HG03159 (cell line): ENCODE data around the gene SLCO2A1.

ENCODE experiments used
- ATAC-seq: cut with Tn5 transposase; IDR thresholded peaks from one replicate; pipeline ENCODE4 v1.9.1; 2021; ENCODE audit warnings: mild to moderate bottlenecking, moderate library complexity; ENCODE audit not compliant: unreplicated experiment

SLCO2A1 gene

DNA sequence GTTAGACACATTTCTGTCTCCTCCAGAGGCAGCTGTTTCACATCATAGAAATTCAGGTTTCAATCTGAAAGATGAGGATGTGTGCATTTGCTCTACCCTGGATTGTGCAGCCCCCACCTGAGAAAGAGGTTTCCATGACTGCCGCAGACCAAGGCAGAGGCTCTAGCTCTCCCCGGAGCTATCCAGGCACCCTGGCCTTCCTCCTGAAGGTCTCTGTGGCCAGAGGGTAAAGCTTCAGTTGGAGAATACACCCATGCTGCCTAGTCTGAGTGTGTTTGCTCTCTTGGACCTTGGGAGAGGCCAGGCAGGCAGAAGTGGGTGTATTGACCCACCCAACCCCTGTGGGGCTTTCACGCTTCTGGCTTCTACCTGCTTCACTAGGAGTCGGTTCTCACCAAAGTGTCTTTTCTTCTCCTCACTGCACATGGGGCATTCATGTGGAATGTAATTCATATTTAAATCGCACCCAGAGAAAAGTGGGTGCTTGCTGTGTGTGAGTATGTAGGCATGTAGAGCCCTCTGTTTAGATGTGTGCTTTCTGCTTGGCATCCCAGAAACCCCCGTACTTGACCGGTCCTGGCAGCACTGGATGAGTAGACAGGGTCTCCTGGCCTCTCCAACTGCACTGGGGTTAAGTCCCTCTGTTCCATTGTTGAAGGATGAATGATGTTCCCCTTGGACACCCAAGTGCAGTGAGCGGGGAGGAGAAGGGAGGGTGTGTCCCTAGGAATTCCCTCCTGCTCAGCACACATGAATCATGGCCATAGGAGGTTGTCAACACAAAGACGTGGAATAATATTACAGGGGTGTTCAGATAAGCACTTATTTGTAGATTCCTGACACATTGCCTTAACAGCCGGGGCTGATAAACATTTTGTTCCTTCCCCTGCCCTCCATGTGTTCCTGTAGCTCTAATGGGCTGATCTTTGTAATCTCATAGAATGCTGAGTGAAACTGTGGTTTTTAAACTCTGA is 113.8 kb downstream of the SLCO2A1 start:
- no peak for ATAC-seq

GRCh38 chr3:133914839-133915600 is 114.7 kb downstream of the SLCO2A1 start:
- no peak for ATAC-seq

- no peak for ATAC-seq
These were observed 119.3 kb downstream of the SLCO2A1 start for GRCh38 chr3:133910422-133910821.

GRCh38 chr3:133905376-133905775 is 124.3 kb downstream of the SLCO2A1 start:
- ATAC-seq = no peak

- no peak for ATAC-seq
These were observed 127.9 kb downstream of the SLCO2A1 start for GRCh38 chr3:133901847-133902246.

- ATAC-seq = no peak
These were observed 128.6 kb downstream of the SLCO2A1 start for GRCh38 chr3:133901083-133901482.

GRCh38 chr3:133899311-133899710 is 130.4 kb downstream of the SLCO2A1 start:
- no peak for ATAC-seq

- no peak for ATAC-seq
These were observed 132.2 kb downstream of the SLCO2A1 start for GRCh38 chr3:133897547-133897946.

GRCh38 chr3:133896002-133896761 is 133.5 kb downstream of the SLCO2A1 start:
- no peak for ATAC-seq

DNA sequence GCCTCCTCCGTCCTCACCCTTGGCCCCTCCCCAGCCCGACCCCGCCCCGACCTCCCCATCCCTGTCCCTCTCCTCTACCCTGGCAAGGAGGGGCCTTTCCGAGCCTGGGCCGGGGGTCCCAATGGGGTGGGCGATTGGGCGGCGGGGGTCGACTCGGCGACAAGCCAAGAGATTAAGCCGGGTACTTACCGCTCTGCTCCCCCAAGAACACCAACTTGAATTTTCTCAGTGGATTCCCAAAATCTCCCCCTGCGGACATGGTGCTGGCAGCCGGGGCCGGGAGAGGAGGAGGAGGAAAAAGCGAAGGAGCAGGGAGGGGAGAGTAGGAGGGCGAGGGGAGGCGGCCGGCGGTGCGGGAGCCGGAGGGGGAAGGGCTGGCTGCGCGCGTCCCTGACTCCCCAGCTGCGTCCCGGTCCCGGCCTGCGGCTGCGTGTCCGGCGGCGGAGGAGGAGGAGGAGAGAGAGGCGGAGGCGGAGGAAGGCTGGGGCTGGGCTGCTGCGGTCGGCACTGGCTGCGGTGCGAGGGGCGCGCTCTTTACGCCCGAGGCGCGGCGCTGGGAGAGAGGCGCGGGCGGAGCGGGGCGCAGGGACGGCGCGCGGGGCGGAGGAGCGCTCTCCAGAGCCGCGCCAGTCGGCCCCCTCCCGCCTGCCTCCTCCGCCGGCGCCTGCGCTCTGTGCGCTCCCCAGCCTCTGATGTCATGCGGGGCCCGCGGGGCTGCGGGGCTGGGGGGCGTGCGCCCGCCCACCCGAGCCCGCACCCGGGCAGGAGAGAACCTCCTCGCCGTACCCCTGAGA is 134.3 kb downstream of the SLCO2A1 start, which contains the start of gene RAB6B:
Gene RAB6B, minus strand, starts transcription at position 675 of the 794 bp plus-strand sequence. Its CDS starts 416 bp downstream, at position 259.
- no peak for ATAC-seq

DNA sequence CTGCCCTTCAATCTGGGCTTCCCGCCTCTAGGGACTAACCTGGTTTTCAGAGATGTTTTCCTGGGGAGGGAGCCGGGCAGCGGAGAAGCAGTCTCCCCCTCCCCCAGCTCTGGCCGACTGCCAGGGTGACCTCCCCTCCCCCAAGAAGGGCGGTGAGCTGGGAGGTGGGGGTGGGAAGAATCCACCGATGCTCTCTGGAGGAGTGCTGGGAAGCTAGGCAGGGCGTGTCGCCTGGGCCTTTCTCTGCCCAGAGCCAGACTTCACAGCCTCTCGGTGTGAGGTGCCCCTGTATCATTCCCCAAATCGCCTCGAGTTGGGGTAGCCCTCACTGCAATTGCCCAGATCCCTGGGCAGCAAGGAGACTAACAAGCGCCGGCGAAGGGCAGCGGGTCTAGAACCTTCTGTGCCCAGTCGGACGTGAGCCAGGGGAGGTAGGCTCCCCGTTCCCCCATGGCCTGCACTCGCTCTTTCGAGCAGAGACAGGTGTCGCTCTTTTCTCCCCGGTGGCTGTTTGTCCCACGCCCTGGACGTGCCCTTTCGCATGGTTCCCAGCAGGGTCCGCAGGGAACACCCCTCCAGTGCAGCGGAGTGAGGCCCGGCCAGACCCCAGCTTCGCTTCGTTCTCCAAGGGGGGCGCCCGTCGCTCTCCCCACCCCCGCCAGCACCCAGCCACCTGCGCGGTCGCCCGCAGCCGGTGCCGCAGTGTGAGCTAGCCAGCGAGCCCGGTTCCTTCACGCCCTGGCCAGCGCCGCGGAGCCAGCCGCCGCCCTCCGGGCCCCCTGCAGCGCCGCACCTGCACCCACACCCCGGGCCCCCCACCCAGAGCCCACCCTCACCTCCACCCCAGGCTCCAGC is 135.1 kb downstream of the SLCO2A1 start:
- ATAC-seq = no peak

- ATAC-seq = no peak
These were observed 135.9 kb downstream of the SLCO2A1 start for GRCh38 chr3:133893683-133894352.

DNA sequence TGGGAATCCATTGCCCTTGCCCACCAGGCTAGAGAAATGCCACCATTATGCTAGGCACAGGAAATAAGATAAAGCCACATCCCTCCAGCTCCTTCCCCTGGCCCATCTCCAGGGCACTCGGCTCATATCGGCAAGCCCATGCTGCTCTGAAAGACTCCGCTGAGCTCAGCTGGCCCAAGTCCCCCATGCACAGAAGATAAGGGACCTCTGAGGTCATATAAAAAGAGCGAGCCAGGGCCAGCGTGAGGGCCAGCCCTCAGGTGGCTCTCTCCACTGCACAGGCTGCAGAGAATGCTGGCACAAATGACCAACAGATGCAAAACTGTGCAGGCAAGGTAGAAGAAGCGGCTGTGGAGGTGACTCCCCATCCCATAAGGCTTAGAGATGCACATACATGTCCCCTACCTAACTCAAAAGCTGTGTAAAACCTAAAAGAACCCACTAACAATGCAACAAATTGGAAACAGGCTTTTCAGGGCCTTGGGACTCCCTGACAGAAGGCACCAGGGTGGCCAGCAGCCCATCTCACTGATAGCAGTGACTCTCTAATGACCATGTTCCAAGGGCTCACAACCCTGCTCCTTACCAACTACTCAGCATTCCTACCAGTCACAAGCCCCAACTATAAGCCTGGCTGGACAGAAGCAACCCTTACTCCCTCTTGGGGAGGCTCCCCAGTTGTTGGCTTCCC is 137.0 kb downstream of the SLCO2A1 start:
- no peak for ATAC-seq

DNA sequence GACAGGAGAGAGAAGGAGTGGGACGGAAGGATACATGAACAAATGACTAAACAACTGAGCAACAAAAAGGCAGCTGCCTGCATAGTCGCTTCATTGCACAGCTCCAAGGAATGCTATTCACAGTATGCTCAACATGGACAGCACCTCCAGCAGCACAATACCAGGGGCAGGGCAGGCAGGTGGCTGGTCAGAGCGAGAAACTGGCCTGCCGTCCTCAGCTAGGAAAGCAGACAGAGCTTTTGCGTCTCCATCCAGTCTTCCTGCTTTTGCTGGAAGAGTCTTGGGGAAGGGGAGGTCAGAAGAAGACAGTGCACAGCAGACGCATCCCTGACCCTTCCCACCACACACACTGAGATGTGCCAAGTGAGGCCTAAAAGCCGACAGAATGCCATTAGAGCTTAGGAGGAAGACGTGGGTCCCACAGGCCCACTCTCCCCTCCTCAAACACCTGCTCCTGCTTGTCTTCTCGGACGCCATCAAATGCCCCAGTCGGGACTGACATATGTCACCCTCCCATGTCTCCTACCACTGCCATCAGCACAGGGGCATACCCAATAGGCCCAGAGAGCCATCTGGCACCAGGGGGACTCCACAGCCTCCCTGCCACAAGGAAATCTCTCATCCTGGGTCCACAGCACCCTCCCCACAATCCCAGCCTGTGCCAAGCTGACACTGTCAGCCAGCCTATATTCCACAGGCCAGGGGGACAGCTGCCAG is 137.9 kb downstream of the SLCO2A1 start:
- no peak for ATAC-seq

- ATAC-seq = no peak
These were observed 138.6 kb downstream of the SLCO2A1 start for GRCh38 chr3:133890972-133891644.

DNA sequence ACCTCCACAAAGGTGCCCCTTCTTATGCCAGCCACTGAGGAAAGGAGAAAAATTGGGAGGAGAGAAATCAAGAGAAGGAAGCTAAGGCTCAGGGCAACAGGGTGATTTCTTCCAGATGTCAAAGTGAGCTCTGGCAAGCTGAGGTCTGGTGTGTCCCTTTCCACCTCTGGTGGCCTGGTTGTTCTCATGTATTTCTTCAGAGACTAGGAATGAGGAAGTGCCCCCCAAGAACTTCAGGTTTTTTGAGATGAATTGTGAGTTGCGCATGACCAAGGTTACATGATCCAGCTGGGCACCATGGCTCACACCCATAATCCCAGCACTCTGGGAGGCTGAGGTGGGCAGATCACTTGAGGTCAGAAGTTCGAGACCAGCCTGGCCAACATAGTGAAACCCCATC is 139.7 kb downstream of the SLCO2A1 start:
- ATAC-seq = no peak
